Suprapubic skin (tissue), 4 donors: ENCODE measurements around the gene MYPOP.

Experiments
- EP300 ChIP-seq: sonication (generic); formaldehyde crosslinking; IDR thresholded peaks from one replicate; pipeline ENCODE4 v1.6.1; 2017; ENCODE audit warnings: antibody characterized with exemption
- POLR2AphosphoS5 ChIP-seq, 3 donors: sonication (generic); formaldehyde crosslinking; IDR thresholded peaks; one replicate each; pipeline ENCODE4 v1.6.1; 2017; ENCODE audit warnings: antibody characterized with exemption in 3 of 3
- TF ChIP-seq, protein P1 (sequence below), 2 donors: fragments of 200-600 bp in 1 of 2; fragments of 450-650 bp in 1 of 2; sonication (generic) in 1 of 2; IDR thresholded peaks; one replicate each; pipeline ENCODE4 v1.5.1; 2016 to 2019; ENCODE audit warnings: antibody characterized with exemption in 2 of 2, mild to moderate bottlenecking in 1 of 2, moderate library complexity in 1 of 2

DNA sequence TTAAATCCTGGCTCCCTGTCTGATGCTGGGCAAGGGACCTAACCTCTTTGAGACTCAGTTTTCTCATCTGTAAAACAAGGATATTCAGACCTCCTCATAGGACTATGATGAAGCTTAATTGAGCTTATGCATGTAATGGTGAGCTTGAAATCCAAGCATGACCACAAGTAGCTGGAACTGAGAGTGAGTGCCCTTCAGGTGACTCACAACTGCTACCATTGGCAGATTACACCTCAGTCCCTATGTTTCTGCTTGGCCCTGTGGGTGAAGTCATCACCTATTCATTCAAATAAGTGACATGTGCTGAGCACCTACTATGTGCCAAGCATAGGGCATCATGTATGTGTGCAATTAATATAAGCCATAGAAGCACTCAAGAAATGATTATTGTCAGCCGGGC, 45.5 kb upstream of the MYPOP start:
- TF ChIP-seq, protein P1, sequence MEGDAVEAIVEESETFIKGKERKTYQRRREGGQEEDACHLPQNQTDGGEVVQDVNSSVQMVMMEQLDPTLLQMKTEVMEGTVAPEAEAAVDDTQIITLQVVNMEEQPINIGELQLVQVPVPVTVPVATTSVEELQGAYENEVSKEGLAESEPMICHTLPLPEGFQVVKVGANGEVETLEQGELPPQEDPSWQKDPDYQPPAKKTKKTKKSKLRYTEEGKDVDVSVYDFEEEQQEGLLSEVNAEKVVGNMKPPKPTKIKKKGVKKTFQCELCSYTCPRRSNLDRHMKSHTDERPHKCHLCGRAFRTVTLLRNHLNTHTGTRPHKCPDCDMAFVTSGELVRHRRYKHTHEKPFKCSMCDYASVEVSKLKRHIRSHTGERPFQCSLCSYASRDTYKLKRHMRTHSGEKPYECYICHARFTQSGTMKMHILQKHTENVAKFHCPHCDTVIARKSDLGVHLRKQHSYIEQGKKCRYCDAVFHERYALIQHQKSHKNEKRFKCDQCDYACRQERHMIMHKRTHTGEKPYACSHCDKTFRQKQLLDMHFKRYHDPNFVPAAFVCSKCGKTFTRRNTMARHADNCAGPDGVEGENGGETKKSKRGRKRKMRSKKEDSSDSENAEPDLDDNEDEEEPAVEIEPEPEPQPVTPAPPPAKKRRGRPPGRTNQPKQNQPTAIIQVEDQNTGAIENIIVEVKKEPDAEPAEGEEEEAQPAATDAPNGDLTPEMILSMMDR (IDR thresholded peaks at IDR 0.05) = no peak
- TF ChIP-seq EP300 (no peak), POLR2AphosphoS5 (IDR thresholded peaks at IDR 0.05) (no peak)
